Ramos (cell line): ENCODE data around the gene MAP2K1.
"Not testable (repeated sequence)": the region's sequence is repeated elsewhere in the genome, so short reads cannot be mapped to it uniquely, and the experiment has no call there.

ENCODE experiments used
- in situ Hi-C: fragments of 300-500 bp; cut with MboI; formaldehyde crosslinking; loops from one replicate; pipeline ENCODE4 v1.14.3; 2022; ENCODE audit warnings: low sequenced_read_pairs; ENCODE audit not compliant: unreplicated experiment

MAP2K1 gene

DNA sequence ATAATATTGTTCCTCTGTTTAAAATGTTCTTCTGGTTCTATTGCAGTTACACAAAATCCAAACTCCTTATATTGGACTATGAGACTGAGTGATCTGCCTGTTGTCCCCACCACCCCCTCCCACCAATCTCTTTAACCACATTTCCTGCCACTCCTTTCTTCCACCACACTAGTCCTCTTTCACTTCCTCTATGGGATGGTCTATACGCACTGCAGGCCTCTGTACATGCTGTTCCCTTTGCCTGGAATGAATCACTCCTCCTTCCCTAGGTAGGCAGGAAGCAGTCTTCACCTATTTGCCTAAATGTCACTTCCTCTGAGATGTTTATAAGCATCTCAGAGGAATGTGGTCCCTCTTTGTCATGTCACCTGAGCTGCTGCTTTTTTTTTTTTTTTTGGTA is 4.0 kb downstream of the MAP2K1 start:
- in situ Hi-C loops = no loop called here

DNA sequence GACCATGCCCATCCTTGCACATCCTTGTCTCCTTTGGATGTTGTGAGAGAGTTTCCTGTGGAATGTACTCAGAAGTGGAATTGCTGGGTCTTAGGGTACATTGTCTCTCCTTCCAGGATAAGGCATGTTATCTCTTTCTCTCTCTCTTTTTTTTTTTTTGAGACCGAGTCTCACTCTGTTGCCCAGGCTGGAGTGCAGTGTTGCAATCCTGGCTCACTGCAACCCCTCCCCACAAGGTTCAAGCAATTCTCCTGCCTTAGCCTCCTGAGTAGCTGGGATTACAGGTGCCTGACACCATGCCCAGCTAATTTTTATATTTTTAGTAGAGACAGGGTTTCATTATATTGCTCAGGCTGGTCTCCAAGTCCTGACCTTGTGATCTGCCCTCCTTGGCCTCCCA is 6.3 kb downstream of the MAP2K1 start:
- in situ Hi-C loops = not testable (repeated sequence)

DNA sequence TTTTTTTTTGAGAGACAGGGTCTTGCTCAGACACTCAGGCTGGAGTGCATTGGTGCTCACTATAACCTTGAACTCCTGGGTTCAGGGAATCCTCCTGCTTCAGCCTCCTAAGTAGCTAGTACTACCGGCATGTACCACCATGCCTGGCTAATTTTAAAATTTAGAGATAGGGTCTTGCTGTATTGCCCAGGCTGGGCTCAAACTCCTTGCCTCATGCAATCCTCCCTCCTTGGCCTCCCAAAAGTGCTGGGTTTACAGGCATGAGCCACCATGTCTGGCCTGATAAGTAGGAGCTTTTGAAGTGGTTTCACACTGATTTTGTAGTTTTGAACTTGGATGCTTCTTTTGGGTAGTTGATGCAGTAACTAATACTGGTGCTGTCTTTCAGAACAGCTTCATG is 7.8 kb downstream of the MAP2K1 start:
- in situ Hi-C loops = no loop called here

DNA sequence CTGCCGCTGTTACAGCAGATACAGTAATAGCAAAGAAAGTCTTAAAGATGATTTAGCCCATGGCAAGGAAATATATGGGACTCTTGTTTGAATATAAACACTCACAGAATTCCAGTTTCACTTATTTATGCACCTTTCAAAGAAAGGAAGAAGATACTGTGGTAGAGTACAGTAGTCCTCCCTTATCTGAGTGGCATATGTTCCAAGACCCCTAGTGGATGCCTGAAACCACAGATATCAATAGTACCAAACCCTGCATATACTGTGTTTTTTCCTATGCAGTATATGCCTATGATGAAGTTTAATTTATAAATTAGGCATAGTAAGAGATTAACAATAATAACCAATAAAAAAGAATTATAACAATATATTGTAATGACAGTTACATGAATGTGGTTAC is 8.2 kb downstream of the MAP2K1 start:
- in situ Hi-C loops = no loop called here

DNA sequence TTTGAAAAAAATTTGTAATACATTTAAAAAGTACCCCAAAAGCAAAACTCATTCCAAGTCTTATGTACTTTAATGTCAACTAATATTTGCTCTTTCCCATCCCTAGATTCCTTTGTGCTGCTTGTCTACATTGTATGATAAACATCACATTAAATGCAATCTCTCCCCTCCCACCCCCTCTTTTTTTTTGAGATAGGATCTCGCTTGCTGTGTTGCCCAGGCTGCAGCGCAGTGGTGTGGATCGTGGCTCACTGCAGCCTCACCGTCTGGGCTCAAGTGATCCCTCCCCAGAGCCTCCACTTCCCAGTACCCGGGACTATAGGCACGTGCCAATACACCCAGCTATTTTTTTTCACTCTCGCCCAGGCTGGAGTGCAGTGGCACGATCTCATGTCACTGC is 12.6 kb downstream of the MAP2K1 start:
- in situ Hi-C loops = no loop called here

DNA sequence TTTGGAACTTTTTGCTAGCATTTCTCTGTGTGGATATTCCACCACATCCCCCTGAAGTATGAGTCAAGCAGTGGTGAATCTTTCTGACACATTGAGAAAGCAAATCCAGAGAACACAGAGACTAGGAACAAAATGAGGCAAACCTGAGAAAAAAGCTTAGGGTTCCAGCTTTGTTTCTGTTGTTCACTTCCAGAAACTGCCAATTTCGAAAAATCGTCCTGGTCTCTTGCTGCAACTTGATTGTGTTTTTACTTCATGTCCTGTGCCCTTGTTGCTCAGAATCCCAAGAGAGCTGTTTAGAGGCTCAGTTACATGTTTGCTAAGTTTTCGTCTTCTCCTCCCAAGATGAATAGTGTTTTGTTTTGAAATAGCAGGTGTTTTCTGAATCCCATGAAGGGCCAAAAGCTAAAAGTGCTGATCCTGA is 13.7 kb downstream of the MAP2K1 start:
- in situ Hi-C loops = no loop called here

DNA sequence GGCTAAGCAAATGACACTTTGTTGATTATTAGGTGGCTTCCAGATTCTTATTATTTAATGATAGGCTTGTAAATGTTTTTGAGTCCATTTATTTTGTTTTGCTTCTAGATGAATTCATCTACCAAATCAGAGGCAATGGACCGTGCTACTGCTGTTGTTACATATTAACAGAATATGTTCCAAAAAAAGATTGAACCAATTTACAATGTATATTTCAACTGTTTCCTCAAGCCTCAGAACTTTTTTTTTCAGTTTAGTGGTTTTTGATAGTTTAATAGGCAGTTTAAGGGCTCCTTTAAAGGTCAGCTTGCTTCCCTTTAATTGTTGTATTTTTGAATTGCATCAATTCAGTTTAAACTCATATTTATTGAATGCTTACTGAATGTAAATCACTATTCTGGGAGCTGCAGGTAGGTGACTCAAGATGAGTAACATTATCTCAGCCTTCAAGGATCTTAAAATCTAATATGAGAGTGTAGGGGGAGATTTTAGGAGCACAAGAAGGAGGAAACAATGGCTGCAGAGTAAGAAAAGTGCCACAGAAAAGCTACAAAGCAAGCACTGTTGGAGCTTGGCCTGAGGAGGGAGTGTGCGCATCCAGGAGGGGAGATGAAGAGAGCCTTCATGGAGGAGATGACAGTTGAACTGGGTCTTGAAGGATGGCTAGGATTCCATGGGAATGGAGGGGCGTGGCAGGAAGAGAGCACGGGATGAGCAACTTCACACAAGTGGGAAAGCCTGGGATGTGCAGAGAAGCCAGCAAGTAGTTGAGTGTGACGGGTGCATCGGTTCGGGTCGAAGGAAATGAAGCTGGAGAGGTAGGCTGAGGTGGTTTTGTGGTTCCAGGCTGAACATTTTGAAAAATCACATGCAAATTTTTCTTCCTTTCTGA is 14.7 kb downstream of the MAP2K1 start:
- in situ Hi-C loops = no loop called here

DNA sequence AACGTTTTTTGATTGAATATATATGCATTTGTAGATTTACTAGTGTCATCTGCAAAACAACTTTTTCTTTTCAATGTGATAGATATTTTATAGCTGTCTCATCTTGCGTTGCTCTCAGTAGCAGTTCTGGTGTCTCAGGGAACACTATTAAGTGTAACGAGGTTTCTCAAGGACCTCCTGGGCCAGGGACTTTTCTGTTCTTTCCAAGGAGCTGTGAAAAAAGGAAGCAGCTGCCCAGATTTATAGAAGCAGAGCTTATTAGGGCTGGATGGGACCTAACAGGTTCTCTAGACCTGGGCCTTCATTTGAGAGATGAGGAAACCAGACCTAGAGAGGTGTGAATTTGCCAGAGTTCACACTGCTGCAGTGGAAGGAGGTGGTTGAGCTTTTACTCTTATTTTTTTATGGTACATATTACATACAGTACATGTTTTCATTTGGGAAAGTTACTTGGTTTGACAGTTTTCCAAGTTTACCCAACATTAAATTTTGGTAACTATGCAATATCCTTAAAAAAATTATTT is 16.1 kb downstream of the MAP2K1 start:
- in situ Hi-C loops = no loop called here

DNA sequence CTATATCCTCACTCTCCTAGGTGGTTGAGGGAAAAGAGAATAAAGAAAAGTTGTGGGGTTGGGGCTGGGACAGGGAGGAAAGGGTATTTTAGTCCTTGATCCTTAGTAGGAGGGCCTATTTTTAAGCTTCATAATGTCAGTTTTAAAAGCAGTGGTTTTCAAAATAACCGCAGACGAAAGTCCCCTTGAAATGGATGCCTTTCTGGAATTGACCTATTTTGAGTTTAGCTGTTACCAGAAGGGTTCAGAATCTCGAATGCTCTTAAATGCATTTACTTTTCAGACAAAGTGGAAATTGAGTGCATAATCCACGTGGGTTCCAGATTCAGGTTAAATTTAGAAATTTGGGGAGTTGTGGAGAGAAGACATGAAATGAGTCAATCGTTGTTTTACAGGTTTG is 16.6 kb downstream of the MAP2K1 start:
- in situ Hi-C loops = no loop called here

DNA sequence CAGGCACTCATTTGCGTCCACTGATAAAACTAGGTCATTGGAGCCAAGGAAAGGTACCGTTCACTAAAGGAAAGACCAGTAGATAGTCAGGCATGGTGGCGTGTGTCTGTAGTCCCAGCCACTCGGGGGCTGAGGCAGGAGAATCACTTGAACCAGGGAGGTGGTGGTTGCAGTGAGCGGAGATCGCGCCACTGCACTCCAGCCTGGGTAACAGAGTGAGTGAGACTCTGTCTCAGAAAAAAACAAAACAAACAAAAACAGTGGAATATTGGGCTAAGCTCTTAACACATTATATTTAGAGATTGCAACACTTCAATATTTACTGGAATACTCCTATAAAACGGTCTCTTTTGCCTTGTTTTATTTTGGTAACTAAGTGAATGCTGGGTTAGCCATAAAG is 17.4 kb downstream of the MAP2K1 start:
- in situ Hi-C loops = no loop called here

DNA sequence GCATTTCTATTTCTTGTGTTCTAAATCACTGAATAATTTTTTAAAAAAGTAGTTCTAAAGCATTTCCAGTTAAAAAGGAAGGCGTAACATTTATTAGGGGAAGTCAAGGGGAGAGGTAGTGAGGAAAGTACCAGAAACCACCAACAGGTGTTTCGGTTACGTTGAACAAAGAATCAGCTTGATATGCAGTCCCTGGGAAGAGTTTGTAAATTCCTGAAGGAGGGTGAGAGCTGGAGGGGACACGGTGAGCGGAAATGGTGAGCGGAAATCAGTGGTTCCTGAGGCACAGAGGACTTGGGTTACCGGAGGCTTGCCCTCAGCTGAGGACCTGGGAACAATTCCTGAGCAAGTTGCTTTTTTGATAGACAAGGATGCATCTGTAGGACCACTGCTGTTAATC is 17.8 kb downstream of the MAP2K1 start:
- in situ Hi-C loops = no loop called here

DNA sequence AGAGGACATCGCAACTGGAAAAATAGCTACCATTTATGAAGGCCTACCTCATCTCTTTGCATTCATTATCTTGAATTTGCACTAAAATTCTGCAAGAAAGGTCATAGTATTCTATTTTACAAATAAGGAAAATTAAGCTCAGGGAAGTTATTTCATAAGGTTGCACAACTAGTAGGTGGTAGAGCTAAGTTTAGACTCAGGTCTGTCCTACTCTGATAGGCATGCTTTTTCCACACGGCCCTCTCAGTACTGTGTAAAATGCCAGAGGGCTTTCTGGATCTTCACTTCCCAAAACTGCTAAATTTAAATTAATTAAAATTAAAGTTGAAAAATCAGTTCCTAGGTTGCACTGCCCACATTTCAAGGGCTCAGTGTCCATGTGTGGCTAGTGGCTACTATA is 18.3 kb downstream of the MAP2K1 start:
- in situ Hi-C loops = no loop called here

DNA sequence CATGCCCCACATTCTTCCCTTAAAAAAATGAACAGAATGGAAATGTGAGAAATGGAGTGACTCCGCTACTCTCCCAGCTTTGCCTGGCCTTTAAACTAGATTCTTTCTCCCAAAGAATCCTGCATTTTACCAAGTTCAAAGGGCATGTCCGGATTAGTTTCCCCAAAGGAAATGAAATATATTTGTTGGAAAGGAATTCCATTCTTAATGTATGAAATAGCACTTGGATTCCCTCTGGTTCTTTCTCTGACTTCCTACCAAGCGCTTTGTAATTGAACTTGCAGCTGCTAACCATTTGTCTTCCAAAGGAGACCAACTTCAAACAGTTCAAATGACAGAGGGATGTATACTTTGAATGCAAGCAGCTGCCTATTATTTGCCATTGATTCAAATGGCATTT is 18.9 kb downstream of the MAP2K1 start:
- in situ Hi-C loops = no loop called here

DNA sequence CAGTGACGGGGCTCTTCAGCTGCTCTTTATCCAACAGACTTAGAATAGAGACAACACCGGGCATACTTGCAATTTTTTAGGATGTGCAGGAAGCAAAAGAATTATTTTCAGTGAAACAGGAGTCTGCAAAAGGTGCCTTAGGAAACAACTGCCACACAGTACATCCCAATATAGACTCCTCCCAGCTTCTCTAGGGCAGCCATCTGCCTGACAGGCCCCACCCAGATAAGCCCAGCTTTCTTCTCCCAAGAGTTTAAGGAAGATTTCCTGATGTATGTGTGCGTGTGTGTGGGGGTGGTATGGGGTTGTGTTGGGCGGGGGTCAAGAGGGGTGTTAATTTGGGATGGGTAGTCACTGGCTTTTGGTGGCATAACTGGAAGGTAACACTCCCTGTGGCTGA is 21.5 kb downstream of the MAP2K1 start:
- in situ Hi-C loops = no loop called here

DNA sequence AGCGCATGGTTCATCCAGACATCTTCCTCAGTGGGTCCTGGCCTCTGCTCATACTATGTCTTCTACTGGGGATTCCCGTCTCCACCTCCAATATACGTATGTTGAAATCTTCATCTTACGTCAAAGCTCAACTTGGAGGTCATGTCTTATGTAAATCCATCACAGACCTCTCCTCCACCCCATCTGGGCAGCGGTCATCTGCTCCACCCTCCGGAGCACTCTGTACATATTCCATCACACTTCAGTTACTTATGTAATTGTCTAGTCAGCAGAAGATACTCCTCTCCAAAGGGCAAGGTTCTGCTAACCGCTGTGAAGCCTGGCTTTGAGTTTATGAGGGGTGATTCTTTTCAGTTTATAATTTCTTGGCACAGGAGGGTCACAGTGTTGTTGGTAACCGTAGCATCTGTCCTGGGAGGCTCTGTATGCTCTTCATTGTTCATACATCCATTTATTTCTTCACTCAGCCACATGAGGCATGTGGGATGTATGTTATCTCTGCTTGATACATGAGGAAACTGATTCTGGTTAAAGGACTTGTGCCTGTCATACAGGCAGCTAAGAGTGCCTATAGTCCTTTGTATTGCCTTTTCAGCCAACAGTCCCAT is 22.1 kb downstream of the MAP2K1 start:
- in situ Hi-C loops = no loop called here

DNA sequence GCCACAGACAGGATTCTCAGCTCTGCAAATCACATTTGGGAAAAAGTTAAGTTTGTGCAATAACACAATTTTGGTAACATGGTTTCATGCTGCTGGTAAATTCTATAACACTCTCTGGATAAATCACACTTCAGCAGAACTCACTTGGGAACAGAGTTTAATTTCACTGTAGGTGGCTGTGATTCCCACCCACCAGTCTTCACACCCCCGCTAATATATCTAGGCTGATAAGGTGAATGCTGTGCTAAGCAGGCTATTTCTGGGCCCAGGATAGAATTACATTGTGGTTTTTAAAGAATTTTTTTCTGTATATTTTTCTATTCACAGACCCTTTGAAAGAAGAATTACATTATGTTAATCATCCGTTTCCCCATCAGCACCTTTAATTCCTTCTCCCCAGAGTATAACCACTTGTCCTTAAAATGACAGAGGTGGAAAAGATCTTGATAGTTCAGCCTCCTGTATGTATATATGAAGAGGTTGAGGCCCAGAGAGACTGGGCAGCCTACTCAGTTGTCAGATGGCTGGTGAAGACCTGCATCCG is 22.9 kb downstream of the MAP2K1 start:
- in situ Hi-C loops = no loop called here

DNA sequence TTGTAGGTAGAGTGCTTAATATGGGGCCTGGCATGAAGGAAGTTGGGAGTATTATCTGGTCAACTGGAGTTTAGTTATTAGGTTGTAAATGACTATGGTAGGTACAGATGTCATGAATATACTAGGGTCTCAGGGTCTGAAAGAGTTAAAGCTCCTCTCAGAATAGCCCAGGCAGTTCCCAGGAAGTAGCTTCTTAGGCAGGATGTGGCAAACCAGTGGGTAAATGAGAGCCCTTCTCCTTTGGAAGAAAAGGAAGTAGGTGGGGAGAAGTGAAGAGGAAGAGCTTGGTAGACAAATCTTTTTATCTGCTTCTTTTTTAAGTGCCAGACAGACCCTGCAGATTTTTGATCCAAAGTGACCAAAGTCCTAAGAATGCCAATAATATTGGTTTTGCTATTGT is 24.5 kb downstream of the MAP2K1 start:
- in situ Hi-C loops = no loop called here

DNA sequence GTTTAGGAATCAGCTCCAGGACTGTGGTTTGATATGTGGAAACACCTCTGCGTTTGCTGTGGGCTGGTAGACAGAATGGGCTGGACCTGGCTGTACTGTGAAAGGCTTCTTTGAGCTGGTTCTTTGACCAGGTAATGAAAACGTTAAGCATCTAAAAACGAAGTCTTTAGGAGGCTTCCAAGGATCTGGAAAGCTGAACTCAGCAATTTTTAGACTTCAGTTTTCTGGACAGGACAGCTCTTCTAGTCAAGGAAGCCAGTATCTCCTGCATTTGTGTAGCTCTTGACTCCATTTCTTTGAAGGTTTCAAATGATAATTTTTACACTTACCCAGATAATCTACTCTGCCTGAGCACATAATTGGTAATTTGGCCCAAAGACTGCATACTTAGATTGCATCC is 25.5 kb downstream of the MAP2K1 start:
- in situ Hi-C loops = no loop called here

DNA sequence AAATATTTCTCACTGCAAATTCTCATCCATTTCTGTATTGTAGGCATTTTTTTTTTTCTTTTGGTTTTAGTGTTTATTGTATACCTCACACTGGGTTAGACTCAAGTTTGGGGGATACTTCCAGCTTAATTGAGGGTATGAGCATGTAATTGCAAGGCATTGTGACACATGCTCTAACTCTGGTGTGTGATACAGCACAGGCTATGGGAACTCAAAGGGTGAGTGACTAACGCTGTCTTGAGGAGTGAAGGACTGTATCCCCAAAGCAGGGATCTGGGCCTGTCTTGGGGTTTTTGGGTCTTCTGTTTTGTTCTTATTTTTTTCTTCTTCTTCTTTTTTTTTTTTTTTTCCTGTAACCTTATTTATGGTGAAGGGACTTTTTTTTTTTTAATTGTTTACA is 26.9 kb downstream of the MAP2K1 start:
- in situ Hi-C loops = no loop called here

DNA sequence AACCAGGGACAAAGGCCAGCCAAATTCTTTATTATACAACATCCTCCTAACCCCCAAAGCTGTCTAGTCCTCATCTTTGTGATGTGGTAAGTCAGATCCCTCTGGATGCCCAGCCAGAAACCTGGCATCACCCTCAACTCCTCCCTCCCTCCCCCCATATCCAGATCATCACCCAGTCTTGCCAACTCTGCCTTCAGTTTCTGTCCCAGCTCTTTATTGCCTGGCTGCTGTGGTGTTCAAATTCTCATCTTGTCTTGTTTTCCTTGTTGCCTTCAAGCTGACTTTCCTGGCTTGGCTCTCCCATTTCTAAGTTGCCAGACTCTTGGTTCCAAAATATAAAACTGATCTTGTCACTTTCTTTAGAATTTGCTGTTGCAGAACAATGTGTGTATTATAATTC is 28.6 kb downstream of the MAP2K1 start:
- in situ Hi-C loops = no loop called here

DNA sequence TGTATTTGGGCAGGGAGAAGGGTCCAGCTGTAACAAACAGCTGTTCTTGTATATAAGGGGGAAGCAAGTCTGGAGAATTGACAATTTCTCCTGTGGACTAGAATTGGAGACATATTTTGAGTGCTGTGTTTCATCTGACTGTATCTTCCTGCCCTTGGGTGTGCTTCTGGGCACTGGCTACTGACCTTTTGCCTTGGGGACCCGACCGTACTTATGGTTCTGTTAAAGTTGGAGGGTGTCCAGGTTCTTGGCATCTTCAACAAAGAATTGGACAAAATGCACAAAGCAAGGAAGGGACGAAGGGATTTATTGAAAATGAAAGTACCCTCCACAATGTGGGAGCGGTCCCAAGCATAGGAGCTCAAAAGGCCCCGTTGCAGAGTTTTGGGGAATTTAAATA is 31.0 kb downstream of the MAP2K1 start:
- in situ Hi-C loops = no loop called here
